Breast epithelium (tissue), 4 donors: ENCODE measurements around the gene OR8D4. TPM values are rescaled to one million over a fixed set of nuclear protein-coding genes. Genes with fewer than 3 reads are reported as not detected.

Experiments used
- DNase-seq, 2 donors: peaks; one replicate each; pipeline ENCODE4 v3.0.0-alpha.2; 2019; ENCODE audit warnings: low spot score in 2 of 2
- H3K27ac ChIP-seq, 2 donors: fragments of 200-600 bp; sonication (generic) in 1 of 2; one replicate each; pipeline ENCODE4 v1.5.1; 2016 to 2019; ENCODE audit warnings: mild to moderate bottlenecking in 1 of 2
- H3K27me3 ChIP-seq, 2 donors: fragments of 200-600 bp; sonication (generic) in 1 of 2; one replicate each; pipeline versions ENCODE4 v1.5.1 to v1.6.0; 2017 to 2019; ENCODE audit warnings: control low read depth in 1 of 2, mild to moderate bottlenecking in 1 of 2
- H3K36me3 ChIP-seq: fragments of 200-600 bp; one replicate; pipeline ENCODE4 v1.5.1; 2019
- H3K4me1 ChIP-seq, 2 donors: fragments of 200-600 bp; sonication (generic); one replicate each; pipeline ENCODE4 v1.5.1; 2016 to 2019; ENCODE audit warnings: control low read depth in 1 of 2
- H3K4me3 ChIP-seq, 3 donors: fragments of 200-600 bp; sonication (generic); 1 replicate in 2 of 3; 2 replicates in 1 of 3; pipeline ENCODE4 v1.5.1; 2016 to 2019; ENCODE audit warnings: mild to moderate bottlenecking in 3 of 3, moderate library complexity in 2 of 3
- H3K9me3 ChIP-seq, 2 donors: fragments of 200-600 bp; sonication (generic) in 1 of 2; one replicate each; pipeline ENCODE4 v1.5.1; 2016 to 2019; ENCODE audit warnings: control low read depth in 1 of 2
- CTCF ChIP-seq, 3 donors: fragments of 450-650 bp; IDR thresholded peaks; one replicate each; pipeline ENCODE4 v1.5.1; 2016 to 2017; ENCODE audit warnings: antibody characterized with exemption in 3 of 3, mild to moderate bottlenecking in 3 of 3, moderate library complexity in 3 of 3
- POLR2A ChIP-seq: fragments of 450-650 bp; IDR thresholded peaks from one replicate; pipeline ENCODE4 v1.6.1; 2016; ENCODE audit warnings: antibody characterized with exemption, mild to moderate bottlenecking, moderate library complexity
- POLR2AphosphoS5 ChIP-seq, 3 donors: sonication (generic); formaldehyde crosslinking; IDR thresholded peaks; one replicate each; pipeline ENCODE4 v1.6.1; 2017; ENCODE audit warnings: antibody characterized with exemption in 3 of 3
- intact Hi-C: fragments of 100-400 bp; cut with DNase I; formaldehyde crosslinking; loops from one replicate; pipeline ENCODE4 v1.15.1; 2023; ENCODE audit warnings: low total_unique reads
- total RNA-seq, 3 donors: library from RNA; depleted of rRNA; stranded (reverse); fragments of >200 nt; gene quantifications; one replicate each; pipeline ENCODE4 v1.1.0, GENCODE V29; 2016

Gene OR8D4
- total RNA-seq, 3 donors from 2014 or later, result not detected

- Histone ChIP-seq H3K27me3 (no peaks in the 10 kb centered on the region), H3K4me1 (no peaks in the 10 kb centered on the region), H3K4me3 (no peak overlapping the region), H3K9me3 (peaks cover 0 to 4% of the 10 kb centered on the region in 2 donors), H3K36me3 (no peaks in the 10 kb centered on the region), H3K27ac (no peak overlapping the region)
- DNase-seq, result no peak
- intact Hi-C loops, result no loop called here
- TF ChIP-seq POLR2AphosphoS5 (IDR thresholded peaks at IDR 0.05) (no peak), POLR2A (no peak), CTCF (IDR thresholded peaks at IDR 0.05) (no peak)
Observed at GRCh38 chr11:123880912-123881311, 21.1 kb upstream of the OR8D4 start.

- Histone ChIP-seq H3K27ac (no peak within 1 kb of the TSS), H3K4me1 (no peaks in the 10 kb centered on the region), H3K9me3 (no peaks in the 10 kb centered on the region), H3K36me3 (no peaks in the 10 kb centered on the region), H3K4me3 (no peak within 1 kb of the TSS), H3K27me3 (no peaks in the 10 kb centered on the region)
- no peak for DNase-seq
- TF ChIP-seq POLR2A, result no peak
- TF ChIP-seq CTCF (IDR thresholded peaks at IDR 0.05), result no peak
- no peak for TF ChIP-seq POLR2AphosphoS5 (IDR thresholded peaks at IDR 0.05)
- intact Hi-C loops, result no loop called here
Observed at GRCh38 chr11:123885570-123885969, 16.4 kb upstream of the OR8D4 start, which contains the start of gene TMEM225. TSS of gene TMEM225 (minus strand) at chr11:123885670. CDS start at chr11:123885425, 245 bp downstream.

- Histone ChIP-seq H3K9me3 (no peaks in the 10 kb centered on the region), H3K36me3 (no peaks in the 10 kb centered on the region), H3K4me3 (no peak overlapping the region), H3K27ac (no peak overlapping the region), H3K27me3 (no peaks in the 10 kb centered on the region), H3K4me1 (no peaks in the 10 kb centered on the region)
- TF ChIP-seq POLR2AphosphoS5 (IDR thresholded peaks at IDR 0.05) (no peak), CTCF (IDR thresholded peaks at IDR 0.05) (no peak), POLR2A (no peak)
- intact Hi-C loops, result no loop called here
- DNase-seq, result no peak
Observed at GRCh38 chr11:123892031-123892430, 9.9 kb upstream of the OR8D4 start.

- TF ChIP-seq POLR2AphosphoS5 (IDR thresholded peaks at IDR 0.05) (no peak), POLR2A (no peak), CTCF (IDR thresholded peaks at IDR 0.05) (no peak)
- intact Hi-C loops, result no loop called here
- Histone ChIP-seq H3K9me3 (no peaks in the 10 kb centered on the region), H3K27me3 (no peaks in the 10 kb centered on the region), H3K4me3 (no peak overlapping the region), H3K27ac (no peak overlapping the region), H3K36me3 (no peaks in the 10 kb centered on the region), H3K4me1 (no peaks in the 10 kb centered on the region)
- no peak for DNase-seq
Observed at GRCh38 chr11:123899792-123900191, 2.2 kb upstream of the OR8D4 start.

- intact Hi-C loops, result no loop called here
- TF ChIP-seq POLR2A (no peak), POLR2AphosphoS5 (IDR thresholded peaks at IDR 0.05) (no peak), CTCF (IDR thresholded peaks at IDR 0.05) (no peak)
- DNase-seq, result no peak
- no peak overlapping the region for H3K4me3 ChIP-seq
- H3K4me1 ChIP-seq, result no peaks in the 10 kb centered on the region
- no peaks in the 10 kb centered on the region for H3K9me3 ChIP-seq
- H3K27ac ChIP-seq, result no peak overlapping the region
- H3K27me3 ChIP-seq, result no peaks in the 10 kb centered on the region
- no peaks in the 10 kb centered on the region for H3K36me3 ChIP-seq
Observed at GRCh38 chr11:123903932-123904331, 2.0 kb downstream of the OR8D4 start.
